Fibroblast of pulmonary artery (primary cell): ENCODE data around the gene SANBR.

ENCODE experiments used
- DNase-seq: peaks from one replicate; pipeline ENCODE4 v3.0.0-alpha.2; 2010; ENCODE audit warnings: low read depth
- H3K4me3 ChIP-seq: replicated peaks from 2 replicates; pipeline ENCODE4 v1.5.1; 2011; ENCODE audit warnings: low read depth, mild to moderate bottlenecking, control low read depth, low read length, moderate library complexity
- CTCF ChIP-seq: IDR thresholded peaks from 2 replicates; pipeline ENCODE4 v1.5.1; 2011; ENCODE audit warnings: mild to moderate bottlenecking, control low read depth, low read length, inconsistent platforms; ENCODE audit errors: missing control alignments

SANBR gene

DNA sequence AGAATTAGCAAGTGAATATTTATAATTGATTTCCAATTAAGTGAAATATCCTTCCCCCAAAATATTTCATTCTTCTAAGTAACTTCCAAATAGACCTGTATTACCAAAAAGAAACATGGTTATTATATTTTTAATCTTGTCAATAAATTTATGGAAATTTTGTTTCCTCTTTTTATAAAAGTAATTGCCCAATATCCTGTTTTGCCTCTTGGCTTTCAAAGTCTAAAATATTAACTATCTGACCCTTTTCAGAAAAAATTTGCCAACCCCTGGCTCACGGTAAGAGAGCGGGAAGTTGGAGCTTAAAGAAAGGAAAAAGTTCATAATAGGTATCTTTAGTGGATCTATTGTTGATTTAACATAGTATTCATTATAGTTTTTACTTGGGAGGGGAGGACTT, 20.4 kb upstream of the SANBR start:
- no peak for DNase-seq
- no peak for TF ChIP-seq CTCF
- H3K4me3 ChIP-seq: no peak overlapping the region

DNA sequence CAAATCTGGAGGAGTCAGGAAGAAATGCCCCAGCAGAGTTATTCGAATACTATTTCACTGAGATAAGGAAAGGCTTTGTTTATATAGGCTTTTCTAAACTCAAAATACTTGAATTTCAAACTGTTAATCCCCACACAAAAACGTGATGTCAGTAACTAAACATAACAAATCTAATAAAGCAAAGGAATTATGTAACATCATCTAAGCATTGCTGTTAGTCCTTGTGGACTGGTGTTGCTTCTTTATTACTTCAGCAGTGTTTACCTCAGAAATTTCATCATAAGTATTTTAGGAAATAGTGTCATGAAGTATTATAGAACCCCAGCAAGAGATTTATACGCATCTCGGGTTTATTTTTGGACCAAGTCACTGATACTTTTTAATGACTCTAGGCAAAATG, 19.7 kb upstream of the SANBR start:
- H3K4me3 ChIP-seq: no peak overlapping the region
- TF ChIP-seq CTCF: no peak
- peak; percentile 29 for DNase-seq

- TF ChIP-seq CTCF: no peak
- peak; percentile 35 for DNase-seq
- no peak overlapping the region for H3K4me3 ChIP-seq
These were observed 10.1 kb upstream of the SANBR start for GRCh38 chr2:61055557-61055956.

- no peak for TF ChIP-seq CTCF
- no peak for DNase-seq
- H3K4me3 ChIP-seq: no peak overlapping the region
These were observed 8.1 kb upstream of the SANBR start for GRCh38 chr2:61057562-61057961.

- TF ChIP-seq CTCF: no peak
- no peak overlapping the region for H3K4me3 ChIP-seq
- no peak for DNase-seq
These were observed 6.3 kb upstream of the SANBR start for GRCh38 chr2:61059382-61059781.

DNA sequence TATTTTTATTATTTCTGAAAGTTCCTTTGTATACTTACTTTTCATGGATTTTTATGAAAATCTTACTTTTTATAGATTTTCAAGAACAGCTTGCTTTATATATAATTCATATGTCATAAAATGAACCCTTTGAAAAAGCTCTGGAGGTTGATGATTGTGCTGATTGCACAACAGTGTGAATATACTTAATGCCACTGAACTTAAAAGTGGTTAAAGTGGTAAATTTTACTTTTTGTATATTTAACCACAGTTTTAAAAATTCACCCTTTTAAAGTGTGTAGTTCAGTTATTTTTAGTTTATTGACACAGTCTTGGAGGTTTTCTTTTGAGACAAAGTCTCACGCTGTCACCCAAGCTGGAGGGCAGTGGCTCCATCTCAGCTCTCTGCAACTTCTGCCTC, 8.4 kb downstream of the SANBR start:
- DNase-seq: no peak

More for the DNA sequence above, 8.4 kb downstream of the SANBR start:
- no peak overlapping the region for H3K4me3 ChIP-seq
- no peak for TF ChIP-seq CTCF
